ENCODE results near the gene OR4X2. TPM values are rescaled to one million over a fixed set of nuclear protein-coding genes. Genes with fewer than 3 reads are reported as not detected.

Gene OR4X2
- total RNA-seq, 1 donor from 2014 or later: not detected

Other genes starting within 250 kb of the OR4X2 start
- gene OR4B1, start 28.3 kb upstream of the OR4X2 start, total RNA-seq: not detected in 2 replicates
- gene OR4X1, start 18.8 kb downstream of the OR4X2 start, total RNA-seq: not detected in 2 replicates
- gene OR4S1, start 61.1 kb downstream of the OR4X2 start, total RNA-seq: not detected in 2 replicates
- gene OR4C3, start 79.8 kb downstream of the OR4X2 start, total RNA-seq: not detected in 2 replicates
- gene OR4C5, start 121.4 kb downstream of the OR4X2 start, total RNA-seq: not detected in 2 replicates
- not detected in 2 replicates for gene OR4A47, start 243.7 kb downstream of the OR4X2 start, total RNA-seq

Measured in activated T-helper 2 cell treated with anti-CD3 and anti-CD28 coated beads, Interferon-gamma antibody, Interleukin-2, Interleukin-4, amounts not matched to agents 10 μg/mL and 5 μg/mL and 100 μg/mL, durations not matched to agents 14 hours and 24 hours and 36 hours (primary cell).